Activated naive CD8-positive, alpha-beta T cell treated with anti-CD3 and anti-CD28 coated beads, Interleukin-2, amount 50 U/mL, for 24 hours (primary cell): ENCODE data around the gene MARS2.
"Not testable (repeated sequence)": the region's sequence is repeated elsewhere in the genome, so short reads cannot be mapped to it uniquely, and the experiment has no call there.

Source experiments
- ATAC-seq: fragments of 150-1000 bp; cut with Tn5 transposase; one replicate; pipeline ENCODE4 v1.10.0; 2021
- DNase-seq: peaks from one replicate; pipeline ENCODE4 v3.0.0; 2021
- H3K27ac Mint-ChIP-seq: one replicate; pipeline ENCODE4 v1.8.0; 2021; ENCODE audit warnings: mild to moderate bottlenecking, mixed read lengths
- H3K27me3 Mint-ChIP-seq: one replicate; pipeline ENCODE4 v1.8.0; 2021; ENCODE audit warnings: mixed read lengths
- H3K36me3 Mint-ChIP-seq: one replicate; pipeline ENCODE4 v1.8.0; 2021; ENCODE audit warnings: low read depth, mixed read lengths
- H3K4me1 Mint-ChIP-seq: one replicate; pipeline ENCODE4 v1.8.0; 2021; ENCODE audit warnings: mixed read lengths
- H3K4me3 Mint-ChIP-seq: one replicate; pipeline ENCODE4 v1.8.0; 2021; ENCODE audit warnings: mild to moderate bottlenecking, moderate library complexity, mixed read lengths
- H3K9me3 Mint-ChIP-seq: one replicate; pipeline ENCODE4 v1.8.0; 2021; ENCODE audit warnings: mixed read lengths

The MARS2 gene

DNA sequence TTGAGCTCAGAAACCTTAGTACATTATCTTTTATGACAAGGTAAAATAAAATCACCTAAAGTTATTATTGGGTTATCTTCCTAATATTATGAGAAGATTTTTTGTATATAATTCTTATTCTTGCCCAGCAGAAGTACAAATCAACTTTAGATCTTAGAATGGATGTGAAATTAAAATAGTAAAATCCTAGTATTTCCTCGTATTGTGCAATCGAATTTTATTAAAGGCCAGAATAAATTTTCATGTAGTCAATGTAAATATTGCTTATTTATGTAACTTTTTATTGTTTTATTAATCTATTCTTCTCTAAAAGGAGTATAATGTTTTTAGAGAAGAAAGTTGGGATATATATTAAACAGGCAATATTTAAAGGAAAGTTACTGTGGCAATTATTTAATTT, 12.7 kb downstream of the MARS2 start:
- DNase-seq: no peak
- Mint-ChIP-seq H3K36me3 (peaks cover 16% of the 10 kb centered on the region), H3K27ac (no peak overlapping the region), H3K4me3 (no peak overlapping the region), H3K27me3 (no peaks in the 10 kb centered on the region), H3K9me3 (no peaks in the 10 kb centered on the region), H3K4me1 (peaks cover 5% of the 10 kb centered on the region)
- no peak for ATAC-seq

DNA sequence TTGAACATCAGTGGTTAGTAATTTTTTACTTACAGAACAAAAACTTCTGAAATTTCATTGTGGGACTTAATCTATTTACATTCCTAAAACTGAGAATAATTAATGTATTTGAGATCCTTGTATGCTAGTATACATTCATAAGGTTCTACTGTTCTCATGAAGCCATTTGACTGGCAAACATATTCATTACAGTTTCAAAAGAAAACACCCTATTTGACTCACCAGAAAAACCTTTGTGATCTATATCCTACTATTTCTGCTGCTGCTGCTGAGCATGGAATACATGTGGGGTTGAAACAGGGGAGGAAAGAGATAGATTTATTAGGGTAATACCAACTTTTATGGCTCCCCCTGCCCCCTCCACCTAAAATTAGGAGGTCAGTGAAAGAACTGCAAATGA, 21.8 kb downstream of the MARS2 start:
- no peaks in the 10 kb centered on the region for H3K4me1 Mint-ChIP-seq
- DNase-seq: no peak

DNA sequence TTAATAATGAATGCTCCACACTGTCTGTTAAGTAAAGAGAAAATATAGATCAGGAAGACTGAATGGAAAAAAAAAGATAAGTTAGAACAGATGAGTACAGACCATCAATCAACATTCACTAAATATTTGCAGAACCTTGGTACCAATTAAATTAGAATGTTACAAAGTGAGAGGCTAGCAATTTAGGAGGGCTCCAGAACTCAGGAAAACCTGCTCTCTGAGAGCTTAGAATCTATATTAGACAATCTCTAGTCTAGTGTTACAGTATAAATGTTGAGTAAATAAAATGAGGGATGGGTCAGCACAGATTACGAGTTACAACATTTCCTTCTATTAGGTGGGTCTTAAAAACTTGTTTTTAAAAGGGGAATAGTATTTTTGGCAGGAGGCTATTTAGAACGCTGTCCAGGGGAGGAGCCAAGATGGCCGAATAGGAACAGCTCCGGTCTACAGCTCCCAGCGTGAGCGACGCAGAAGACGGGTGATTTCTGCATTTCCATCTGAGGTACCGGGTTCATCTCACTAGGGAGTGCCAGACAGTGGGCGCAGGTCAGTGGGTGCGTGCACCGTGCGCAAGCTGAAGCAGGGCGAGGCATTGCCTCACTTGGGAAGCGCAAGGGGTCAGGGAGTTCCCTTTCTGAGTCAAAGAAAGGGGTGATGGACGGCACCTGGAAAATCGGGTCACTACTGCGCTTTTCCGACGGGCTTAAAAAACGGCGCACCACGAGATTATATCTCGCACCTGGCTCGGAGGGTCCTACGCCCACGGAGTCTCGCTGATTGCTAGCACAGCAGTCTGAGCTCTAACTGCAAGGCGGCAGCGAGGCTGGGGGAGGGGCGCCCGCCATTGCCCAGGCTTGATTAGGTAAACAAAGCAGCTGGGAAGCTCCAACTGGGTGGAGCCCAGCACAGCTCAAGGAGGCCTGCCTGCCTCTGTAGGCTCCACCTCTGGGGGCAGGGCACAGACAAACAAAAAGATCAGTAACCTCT, 23.7 kb downstream of the MARS2 start:
- not testable (repeated sequence) for H3K27me3 Mint-ChIP-seq, H3K9me3 Mint-ChIP-seq, ATAC-seq, DNase-seq, H3K27ac Mint-ChIP-seq, H3K36me3 Mint-ChIP-seq, H3K4me1 Mint-ChIP-seq, H3K4me3 Mint-ChIP-seq

More for the DNA sequence above, 21.8 kb downstream of the MARS2 start:
- Mint-ChIP-seq H3K36me3 (peaks cover 1% of the 10 kb centered on the region), H3K9me3 (peaks cover 7% of the 10 kb centered on the region), H3K27me3 (no peaks in the 10 kb centered on the region), H3K27ac (no peak overlapping the region), H3K4me3 (no peak overlapping the region)
- no peak for ATAC-seq

DNA sequence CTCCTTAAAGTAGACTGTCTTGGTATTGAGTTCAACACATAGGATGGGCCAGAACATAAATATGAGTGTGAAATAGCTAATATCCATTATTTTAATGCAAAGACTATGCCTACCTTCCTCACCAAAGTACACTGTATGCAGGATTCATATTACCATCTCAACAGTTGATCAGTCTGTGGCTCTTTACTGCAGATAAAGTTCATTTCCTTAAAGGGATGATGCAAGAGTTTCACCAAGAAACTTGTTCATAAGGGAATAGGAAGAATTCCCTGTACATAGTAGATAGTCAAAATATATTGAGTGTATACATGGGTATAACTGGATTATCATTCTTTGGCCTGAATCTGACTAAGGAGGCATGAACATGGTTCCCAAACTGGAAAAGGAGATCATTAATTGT, 35.0 kb downstream of the MARS2 start:
- Mint-ChIP-seq H3K9me3 (no peaks in the 10 kb centered on the region), H3K27me3 (peaks cover 2% of the 10 kb centered on the region), H3K36me3 (no peaks in the 10 kb centered on the region), H3K4me1 (no peaks in the 10 kb centered on the region), H3K27ac (no peak overlapping the region), H3K4me3 (no peak overlapping the region)
- no peak for DNase-seq
- no peak for ATAC-seq
